C4-2B (cell line): ENCODE data around the gene EXOC6.

ENCODE experiments used
- CTCF ChIP-seq: fragments of 450-650 bp; conservative IDR thresholded peaks from 2 replicates; pipeline ENCODE4 v1.5.1; 2017; ENCODE audit warnings: mild to moderate bottlenecking
- ZFX ChIP-seq: fragments of 450-650 bp; IDR thresholded peaks from 2 replicates; pipeline ENCODE4 v1.6.1; 2017

DNA sequence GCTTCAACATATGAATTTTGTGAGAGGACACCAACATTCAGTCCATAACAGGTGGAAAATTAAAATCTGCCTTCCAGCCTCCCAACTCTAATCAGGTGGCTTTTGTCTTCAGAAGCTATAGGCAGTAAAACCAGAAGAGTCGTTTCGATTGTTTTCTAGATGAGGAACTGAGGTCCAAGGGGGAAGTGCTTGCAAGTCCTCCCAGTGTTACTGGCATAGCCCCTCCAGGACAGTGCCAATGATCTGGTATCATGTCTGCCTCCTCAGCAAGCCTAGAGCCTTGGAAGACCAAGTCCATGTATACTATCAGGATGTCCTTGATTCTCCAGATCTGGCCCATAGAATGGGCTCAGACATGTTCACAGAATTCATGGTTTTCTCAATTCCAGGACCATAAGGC lies 242.3 kb downstream of the EXOC6 start:
- TF ChIP-seq CTCF (no peak), ZFX (no peak)
